GM18505 (cell line): ENCODE measurements around the gene ERFL.
"Not testable (repeated sequence)": the region's sequence is repeated elsewhere in the genome, so short reads cannot be mapped to it uniquely, and the experiment has no call there.

Source experiments
- ATAC-seq: cut with Tn5 transposase; IDR thresholded peaks from one replicate; pipeline ENCODE4 v1.9.1; 2021; ENCODE audit not compliant: unreplicated experiment
- POLR2A ChIP-seq: IDR thresholded peaks from 4 replicates; pipeline ENCODE4 v1.6.1; 2011; ENCODE audit warnings: borderline replicate concordance; ENCODE audit not compliant: insufficient read depth, insufficient read length; ENCODE audit errors: extremely low read depth

Gene ERFL

GRCh38 chr19:41920882-41921576 is 7.2 kb downstream of the ERFL start:
- ATAC-seq: no peak
- no peak for TF ChIP-seq POLR2A

DNA sequence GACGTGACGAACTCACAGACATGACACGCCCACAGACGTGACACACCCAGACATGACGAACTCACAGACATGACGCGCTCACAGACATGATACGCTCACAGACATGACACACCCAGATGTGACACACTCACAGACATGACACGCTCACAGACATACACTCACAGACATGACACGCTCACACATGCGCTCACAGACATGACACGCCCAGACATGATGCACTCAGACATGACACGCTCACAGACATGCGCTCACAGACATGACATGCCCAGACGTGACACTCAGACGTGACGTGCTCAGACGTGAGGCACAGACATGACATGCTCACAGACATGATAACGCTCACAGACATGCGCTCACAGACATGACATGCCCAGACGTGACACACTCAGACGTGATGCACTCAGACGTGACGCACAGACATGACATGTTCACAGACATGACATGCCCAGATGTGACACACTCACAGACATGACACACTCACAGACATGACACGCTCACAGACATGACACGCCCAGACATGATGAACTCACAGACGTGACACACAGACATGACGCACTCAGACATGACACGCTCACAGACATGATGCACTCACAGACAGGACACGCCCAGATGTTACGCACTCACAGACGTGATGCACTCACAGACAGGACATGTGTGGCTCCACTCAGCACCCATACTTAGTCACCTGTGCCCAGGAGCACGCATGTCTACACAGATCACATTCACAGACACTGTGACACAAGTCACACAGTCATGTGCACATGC is 8.1 kb downstream of the ERFL start:
- no peak for ATAC-seq
- no peak for TF ChIP-seq POLR2A

DNA sequence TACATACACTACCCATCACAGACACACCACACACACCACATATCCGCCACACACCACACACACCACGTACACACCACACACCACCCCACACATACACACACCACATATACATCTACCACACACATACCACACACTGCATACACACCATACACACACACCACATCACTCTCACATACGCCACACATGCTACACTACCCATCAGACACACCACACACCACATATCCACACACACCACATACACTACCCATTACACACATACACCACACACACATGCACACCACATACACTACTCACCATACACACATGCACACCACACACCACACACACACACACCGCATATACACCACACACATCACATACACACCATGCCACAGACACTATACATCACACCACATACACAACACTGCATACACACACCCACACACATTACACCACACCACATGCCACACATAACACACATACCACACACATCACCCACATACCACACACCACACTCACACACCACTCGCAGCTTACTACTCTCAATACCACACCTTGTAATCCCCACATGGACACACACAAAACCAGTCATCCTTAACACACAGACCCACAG is 9.5 kb downstream of the ERFL start:
- no peak for ATAC-seq
- TF ChIP-seq POLR2A: no peak

GRCh38 chr19:41918095-41918494 is 10.2 kb downstream of the ERFL start:
- no peak for ATAC-seq
- no peak for TF ChIP-seq POLR2A

GRCh38 chr19:41917676-41918075 is 10.6 kb downstream of the ERFL start:
- ATAC-seq: no peak
- TF ChIP-seq POLR2A: no peak

GRCh38 chr19:41915776-41916414 is 12.4 kb downstream of the ERFL start:
- TF ChIP-seq POLR2A: no peak

GRCh38 chr19:41915021-41915775 is 13.1 kb downstream of the ERFL start:
- ATAC-seq: no peak
- TF ChIP-seq POLR2A: no peak

More at GRCh38 chr19:41915776-41916414, 12.4 kb downstream of the ERFL start:
- no peak for ATAC-seq

DNA sequence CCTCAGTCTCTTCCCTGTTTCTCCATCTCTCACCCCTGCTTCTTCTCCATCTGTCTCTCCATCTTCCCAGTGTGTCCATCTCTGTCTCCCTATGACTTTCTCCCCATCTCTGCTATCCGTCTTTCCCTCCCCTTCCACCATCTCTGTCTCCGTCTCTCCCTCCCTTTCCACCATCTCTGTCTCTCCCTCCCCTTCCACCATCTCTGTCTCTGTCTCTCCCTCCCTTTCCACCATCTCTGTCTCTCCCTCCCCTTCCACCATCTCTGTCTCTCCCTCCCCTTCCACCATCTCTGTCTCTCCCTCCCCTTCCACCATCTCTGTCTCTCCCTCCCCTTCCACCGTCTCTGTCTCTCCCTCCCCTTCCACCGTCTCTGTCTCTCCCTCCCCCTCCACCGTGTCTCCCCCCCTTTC is 13.8 kb downstream of the ERFL start:
- ATAC-seq: not testable (repeated sequence)

DNA sequence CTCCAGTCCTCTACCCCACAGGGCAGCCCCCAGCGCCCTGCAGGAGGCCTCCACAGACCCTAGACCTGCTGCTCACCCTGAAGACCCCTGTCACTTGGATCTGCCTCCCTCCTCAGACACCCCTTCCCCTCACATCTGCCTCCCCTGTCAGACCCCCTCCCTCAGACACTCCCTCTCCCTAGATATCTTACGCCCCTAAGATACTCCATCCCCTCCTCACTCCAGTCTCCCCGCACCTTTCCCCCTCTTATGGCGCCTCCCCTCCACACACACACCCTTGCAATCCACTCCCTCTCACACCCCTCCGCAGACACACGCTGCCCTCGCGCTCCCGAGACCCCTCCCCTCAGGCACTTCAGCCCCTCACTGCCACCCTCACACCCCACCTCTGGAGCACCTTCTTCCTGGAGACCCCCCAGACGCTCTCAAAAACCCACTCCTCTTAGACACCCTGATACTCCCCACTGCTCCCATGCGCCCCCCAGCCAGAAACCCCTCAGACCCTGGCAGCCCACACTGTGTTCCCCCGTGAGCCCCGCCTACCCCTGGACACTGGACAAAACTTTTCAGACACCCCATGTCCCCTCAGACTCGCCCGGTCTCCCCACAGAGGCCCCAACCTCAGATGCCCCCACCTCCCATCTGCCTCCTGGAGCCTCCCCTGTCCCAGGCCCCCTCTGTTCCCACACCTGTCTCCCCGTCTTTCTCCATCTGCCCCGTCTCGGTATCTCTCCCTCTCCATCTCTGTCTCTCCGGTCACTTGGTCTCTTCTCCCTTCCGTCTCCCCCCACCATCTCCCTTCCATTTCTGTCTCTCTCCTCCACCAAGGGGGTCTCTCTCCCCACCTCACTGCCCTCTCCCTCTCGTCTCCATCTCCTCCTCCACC is 14.5 kb downstream of the ERFL start:
- TF ChIP-seq POLR2A: no peak
- ATAC-seq: no peak

GRCh38 chr19:41912899-41913537 is 15.2 kb downstream of the ERFL start:
- no peak for ATAC-seq
- no peak for TF ChIP-seq POLR2A

GRCh38 chr19:41911889-41912731 is 16.1 kb downstream of the ERFL start:
- no peak for ATAC-seq
- TF ChIP-seq POLR2A: peak; percentile 26
